CD1c-positive myeloid dendritic cell (primary cell): ENCODE measurements around the gene ZBTB7C.
"Not testable (repeated sequence)": the region's sequence is repeated elsewhere in the genome, so short reads cannot be mapped to it uniquely, and the experiment has no call there.

ENCODE experiments used
- DNase-seq: peaks from one replicate; pipeline ENCODE4 v3.0.0-alpha.2; 2016; ENCODE audit errors: extremely low spot score

Gene ZBTB7C

GRCh38 chr18:48296581-48296980 lies 112.6 kb downstream of the ZBTB7C start:
- no peak for DNase-seq

- no peak for DNase-seq
Observed at GRCh38 chr18:48295586-48296311, 113.4 kb downstream of the ZBTB7C start.

- no peak for DNase-seq
Observed at GRCh38 chr18:48294899-48295585, 114.1 kb downstream of the ZBTB7C start.

- no peak for DNase-seq
Observed at GRCh38 chr18:48293954-48294898, 115.0 kb downstream of the ZBTB7C start.

- no peak for DNase-seq
Observed at GRCh38 chr18:48292782-48293424, 116.3 kb downstream of the ZBTB7C start.

GRCh38 chr18:48292229-48292628 lies 117.0 kb downstream of the ZBTB7C start:
- no peak for DNase-seq

GRCh38 chr18:48290162-48290926 lies 118.8 kb downstream of the ZBTB7C start:
- no peak for DNase-seq

GRCh38 chr18:48284743-48285142 lies 124.4 kb downstream of the ZBTB7C start:
- no peak for DNase-seq

- DNase-seq, result not testable (repeated sequence)
Observed at GRCh38 chr18:48284011-48284410, 125.2 kb downstream of the ZBTB7C start.

GRCh38 chr18:48281460-48281859 lies 127.7 kb downstream of the ZBTB7C start:
- not testable (repeated sequence) for DNase-seq

GRCh38 chr18:48279312-48279711 lies 129.9 kb downstream of the ZBTB7C start:
- no peak for DNase-seq

- no peak for DNase-seq
Observed at GRCh38 chr18:48278081-48278480, 131.1 kb downstream of the ZBTB7C start.

GRCh38 chr18:48274301-48274700 lies 134.9 kb downstream of the ZBTB7C start:
- no peak for DNase-seq

GRCh38 chr18:48270929-48271328 lies 138.3 kb downstream of the ZBTB7C start:
- no peak for DNase-seq

- no peak for DNase-seq
Observed at GRCh38 chr18:48265328-48265727, 143.9 kb downstream of the ZBTB7C start.

- DNase-seq, result no peak
Observed at GRCh38 chr18:48263914-48264902, 145.0 kb downstream of the ZBTB7C start.

GRCh38 chr18:48263192-48263853 lies 145.9 kb downstream of the ZBTB7C start:
- DNase-seq, result no peak

GRCh38 chr18:48260237-48260636 lies 148.9 kb downstream of the ZBTB7C start:
- DNase-seq, result no peak

- DNase-seq, result no peak
Observed at GRCh38 chr18:48256848-48257247, 152.3 kb downstream of the ZBTB7C start.
